B cell (primary cell): ENCODE measurements around the gene MYCN. TPM values are rescaled to one million over a fixed set of nuclear protein-coding genes. Genes with fewer than 3 reads are reported as not detected.
"Not testable (repeated sequence)": the region's sequence is repeated elsewhere in the genome, so short reads cannot be mapped to it uniquely, and the experiment has no call there.

Experiments used
- ATAC-seq: fragments of 200-7000 bp; cut with Tn5 transposase; one replicate; pipeline ENCODE4 v1.10.0; 2021; ENCODE audit warnings: low read depth, mild to moderate bottlenecking, moderate number of reproducible peaks, moderate library complexity
- CTCF ChIA-PET: fragments of 350-600 bp; sonication (Branson Sonifier 250); formaldehyde crosslinking; loops from one replicate; lab custom pipeline; 2021; ENCODE audit warnings: antibody characterized with exemption, inconsistent platforms; lab: Charles Lee
- POLR2A ChIA-PET: fragments of 350-600 bp; sonication (Branson Sonifier 250); formaldehyde crosslinking; loops from one replicate; lab custom pipeline; 2021; ENCODE audit warnings: antibody characterized with exemption; lab: Charles Lee
- DNase-seq: peaks from one replicate; pipeline ENCODE4 v3.0.0; 2013
- H2AFZ ChIP-seq: 2 replicates; pipeline ENCODE4 v1.6.1; 2012; ENCODE audit warnings: mild to moderate bottlenecking, low read depth, low read length; ENCODE audit not compliant: insufficient read depth, poor library complexity, severe bottlenecking
- H3K27ac ChIP-seq, 2 donors: 1 replicate in 1 of 2; 2 replicates in 1 of 2; pipeline ENCODE4 v1.5.1; 2012 to 2013; ENCODE audit warnings: low read length in 2 of 2, mild to moderate bottlenecking in 2 of 2, moderate library complexity in 1 of 2
- H3K27me3 ChIP-seq, 4 experiments: fragments of 200-600 bp in 1 of 4; sonication (generic) in 1 of 4; replicated peaks in 1 of 4; 1 replicate in 2 of 4; 2 replicates in 2 of 4; pipeline versions ENCODE4 v1.6.1 to v1.7.0; 2013 to 2016; ENCODE audit warnings: low read length in 3 of 4, mild to moderate bottlenecking in 2 of 4, mixed read lengths in 1 of 4, moderate library complexity in 1 of 4; ENCODE audit not compliant: insufficient read depth in 4 of 4, control insufficient read depth in 3 of 4; ENCODE audit errors: control extremely low read depth in 1 of 4
- H3K36me3 ChIP-seq, 2 experiments: replicated peaks in 1 of 2; 1 replicate in 1 of 2; 2 replicates in 1 of 2; pipeline versions ENCODE4 v1.6.1 to v1.7.1; 2013; ENCODE audit warnings: low read length in 1 of 2; ENCODE audit not compliant: insufficient read depth in 2 of 2, control insufficient read depth in 1 of 2; ENCODE audit errors: control extremely low read depth in 1 of 2, extremely low read depth in 1 of 2
- H3K4me1 ChIP-seq, 2 donors: fragments of 200-600 bp in 1 of 2; sonication (generic) in 1 of 2; 1 replicate in 1 of 2; 2 replicates in 1 of 2; pipeline versions ENCODE4 v1.5.1 to v1.6.1; 2013 to 2017; ENCODE audit warnings: low read length in 2 of 2; ENCODE audit not compliant: control insufficient read depth in 2 of 2, insufficient read depth in 2 of 2
- H3K4me2 ChIP-seq: replicated peaks from 2 replicates; pipeline ENCODE3; 2012; ENCODE audit warnings: mild to moderate bottlenecking, low read depth, low read length; ENCODE audit not compliant: poor library complexity, severe bottlenecking
- H3K4me3 ChIP-seq, 5 experiments: fragments of 200-600 bp in 1 of 5; sonication (generic) in 1 of 5; 1 replicate in 3 of 5; 2 replicates in 2 of 5; pipeline versions ENCODE4 v1.5.1 to v1.7.0; 2011 to 2016; ENCODE audit warnings: low read length in 4 of 5, mild to moderate bottlenecking in 4 of 5, low read depth in 2 of 5, control low read depth in 1 of 5, moderate library complexity in 1 of 5; ENCODE audit not compliant: insufficient read depth in 1 of 5; ENCODE audit errors: control extremely low read depth in 1 of 5, extremely low read depth in 1 of 5
- H3K79me2 ChIP-seq: fragments of 200-600 bp; sonication (generic); one replicate; pipeline ENCODE4 v1.6.0; 2016; ENCODE audit warnings: low read length; ENCODE audit not compliant: control insufficient read depth, insufficient read depth
- H3K9ac ChIP-seq: fragments of 200-600 bp; sonication (generic); 2 replicates; pipeline ENCODE4 v1.6.1; 2017; ENCODE audit warnings: mild to moderate bottlenecking, low read length, moderate library complexity
- H3K9me3 ChIP-seq, 3 donors: one replicate each; pipeline versions ENCODE4 v1.6.1 to v1.7.1; 2013; ENCODE audit warnings: low read length in 2 of 3; ENCODE audit not compliant: control insufficient read depth in 2 of 3, insufficient read depth in 1 of 3; ENCODE audit errors: control extremely low read depth in 1 of 3
- H4K20me1 ChIP-seq: 2 replicates; pipeline ENCODE4 v1.6.0; 2012; ENCODE audit warnings: mild to moderate bottlenecking, low read length; ENCODE audit not compliant: insufficient read depth, control insufficient read depth, poor library complexity, severe bottlenecking
- H3K27ac Mint-ChIP-seq: one replicate; pipeline ENCODE4 v1.8.0; 2021; ENCODE audit warnings: mixed read lengths
- H3K27me3 Mint-ChIP-seq: one replicate; pipeline ENCODE4 v1.8.0; 2021; ENCODE audit warnings: mixed read lengths
- H3K4me1 Mint-ChIP-seq: one replicate; pipeline ENCODE4 v1.8.0; 2021; ENCODE audit warnings: mixed read lengths
- H3K4me3 Mint-ChIP-seq: one replicate; pipeline ENCODE4 v1.8.0; 2021; ENCODE audit warnings: mixed read lengths
- H3K9me3 Mint-ChIP-seq: one replicate; pipeline ENCODE4 v1.8.0; 2022; ENCODE audit warnings: mixed read lengths; ENCODE audit not compliant: insufficient read depth
- CTCF ChIP-seq: fragments of 200-600 bp; IDR thresholded peaks from one replicate; pipeline ENCODE4 v1.8.0; 2022; ENCODE audit warnings: antibody characterized with exemption, mild to moderate bottlenecking
- EZH2 ChIP-seq: IDR thresholded peaks from 2 replicates; pipeline ENCODE4 v1.6.1; 2012; ENCODE audit warnings: borderline replicate concordance, low read depth, mild to moderate bottlenecking, moderate library complexity, low read length; ENCODE audit not compliant: insufficient read depth, poor library complexity, severe bottlenecking
- WGBS: methylation state at CpG from one replicate; pipeline ENCODE4 v1.1.5; 2013; ENCODE audit warnings: missing lambda C conversion rate; ENCODE audit not compliant: insufficient coverage; 5-methylcytosine and 5-hydroxymethylcytosine counted together
- intact Hi-C: fragments of 100-400 bp; cut with micrococcal nuclease; formaldehyde crosslinking; loops from one replicate; pipeline ENCODE4 v1.10.0; 2022
- polyA plus RNA-seq: library from polyadenylated mRNA; depleted of rRNA; stranded (reverse); fragments of >200 nt; gene quantifications from 2 replicates; pipeline ENCODE4 v1.2.3, GENCODE V29; 2012
- total RNA-seq, 2 donors: library from RNA; stranded (reverse); fragments of 120-200 nt in 1 of 2; gene quantifications; 1 replicate in 1 of 2; 2 replicates in 1 of 2; pipeline versions ENCODE4 v1.2.3 to v1.2.4, GENCODE V29; 2013 to 2022

Gene MYCN
- total and polyA plus RNA-seq, 2 donors (not counting 1 experiment from before 2014, with no cell fraction given), result not detected

GRCh38 chr2:15909736-15910135 lies 30.6 kb upstream of the MYCN start:
- no peak overlapping the region for H3K4me2 ChIP-seq
- H4K20me1 ChIP-seq, result no peaks in the 10 kb centered on the region
- H2AFZ ChIP-seq, result no peak overlapping the region
- ChIA-PET CTCF (no interaction called here), POLR2A (no interaction called here)
- no peaks in the 10 kb centered on the region for H3K9me3 ChIP-seq
- no CpG with 5 or more reads among the region's 4 CpGs for WGBS
- H3K9me3 Mint-ChIP-seq, result no peaks in the 10 kb centered on the region
- no peaks in the 10 kb centered on the region for H3K4me1 ChIP-seq
- no peaks in the 10 kb centered on the region for H3K79me2 ChIP-seq
- H3K27ac ChIP-seq, result no peak overlapping the region
- ATAC-seq (no peak), DNase-seq (no peak)
- no peak overlapping the region for H3K4me3 ChIP-seq
- TF ChIP-seq CTCF (no peak), EZH2 (no peak)
- H3K4me1 Mint-ChIP-seq, result no peaks in the 10 kb centered on the region
- no peak overlapping the region for H3K9ac ChIP-seq
- no peaks in the 10 kb centered on the region for H3K27me3 ChIP-seq
- intact Hi-C loops, result no loop called here
- no peak overlapping the region for H3K27ac Mint-ChIP-seq
- no peaks in the 10 kb centered on the region for H3K27me3 Mint-ChIP-seq
- no peak overlapping the region for H3K4me3 Mint-ChIP-seq
- no peaks in the 10 kb centered on the region for H3K36me3 ChIP-seq

- POLR2A ChIA-PET, H3K4me2 ChIP-seq, ATAC-seq, H3K9me3 Mint-ChIP-seq, H3K9ac ChIP-seq, H3K4me1 Mint-ChIP-seq, H3K4me3 Mint-ChIP-seq, H2AFZ ChIP-seq, H3K4me3 ChIP-seq, H3K27ac ChIP-seq, DNase-seq, H3K79me2 ChIP-seq, H3K27me3 ChIP-seq, H4K20me1 ChIP-seq, H3K4me1 ChIP-seq, H3K27ac Mint-ChIP-seq, H3K27me3 Mint-ChIP-seq, CTCF ChIA-PET, H3K9me3 ChIP-seq, intact Hi-C loops, H3K36me3 ChIP-seq: not testable (repeated sequence)
- WGBS, result 89% methylated on average over 2 of the region's 3 CpGs
Measured at GRCh38 chr2:15911270-15911669, 29.1 kb upstream of the MYCN start.
